HEK293T (cell line): ENCODE data around the gene UQCRC2.

Source experiments
- ARNT ChIP-seq: fragments of 450-650 bp; IDR thresholded peaks from 2 replicates; pipeline ENCODE4 v1.6.1; 2017; ENCODE audit warnings: mild to moderate bottlenecking
- BHLHE40 ChIP-seq: fragments of 450-650 bp; IDR thresholded peaks from 2 replicates; pipeline ENCODE4 v1.6.1; 2016; ENCODE audit warnings: mild to moderate bottlenecking, moderate library complexity, borderline replicate concordance
- ELF4 ChIP-seq: fragments of 450-650 bp; IDR thresholded peaks from 2 replicates; pipeline ENCODE4 v1.6.1; 2017; ENCODE audit warnings: antibody characterized with exemption
- FOXM1 ChIP-seq: fragments of 450-650 bp; IDR thresholded peaks from 2 replicates; pipeline ENCODE4 v1.6.1; 2017; ENCODE audit warnings: mild to moderate bottlenecking, borderline replicate concordance
- L3MBTL2 ChIP-seq: fragments of 450-650 bp; conservative IDR thresholded peaks from 2 replicates; pipeline ENCODE4 v1.6.1; 2016; ENCODE audit warnings: mild to moderate bottlenecking
- SP1 ChIP-seq: fragments of 450-650 bp; IDR thresholded peaks from 2 replicates; pipeline ENCODE4 v1.6.1; 2017

- TF ChIP-seq FOXM1 (0 out of 2 replicates have a peak, but pooled peaks have one; percentile 48), L3MBTL2 (peak; percentile 94), SP1 (no peak), BHLHE40 (peak; percentile 95), ELF4 (peak; percentile 42), ARNT (0 out of 2 replicates have a peak, but pooled peaks have one; percentile 19)
These were observed at the start of gene UQCRC2 for GRCh38 chr16:21952793-21953540.
